Right hindlimb (tissue), 1 donor: ENCODE results near the gene ASCL1.

Experiments used
- DNase-seq: peaks from one replicate; pipeline ENCODE4 v3.0.0-alpha.2; 2018

ASCL1 gene

DNA sequence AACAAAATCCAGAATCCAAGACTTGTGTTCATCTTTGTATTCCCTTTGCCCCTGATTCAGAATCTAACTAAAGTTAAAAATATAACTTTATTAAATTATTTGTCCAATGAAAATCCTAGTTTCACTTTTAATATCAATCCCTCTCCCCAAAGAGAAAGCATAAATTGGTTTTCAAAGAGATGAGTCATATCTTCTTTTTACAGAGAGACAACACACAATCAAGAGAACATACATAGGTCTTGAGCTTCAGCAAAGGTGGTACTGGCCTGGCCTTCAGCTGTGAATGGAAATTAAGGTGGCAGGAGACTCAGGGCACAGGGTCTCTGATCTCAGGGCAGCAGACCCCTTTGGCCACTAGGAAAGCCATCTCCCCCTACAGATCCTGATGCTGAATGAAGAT lies 4.3 kb upstream of the ASCL1 start:
- no peak for DNase-seq

DNA sequence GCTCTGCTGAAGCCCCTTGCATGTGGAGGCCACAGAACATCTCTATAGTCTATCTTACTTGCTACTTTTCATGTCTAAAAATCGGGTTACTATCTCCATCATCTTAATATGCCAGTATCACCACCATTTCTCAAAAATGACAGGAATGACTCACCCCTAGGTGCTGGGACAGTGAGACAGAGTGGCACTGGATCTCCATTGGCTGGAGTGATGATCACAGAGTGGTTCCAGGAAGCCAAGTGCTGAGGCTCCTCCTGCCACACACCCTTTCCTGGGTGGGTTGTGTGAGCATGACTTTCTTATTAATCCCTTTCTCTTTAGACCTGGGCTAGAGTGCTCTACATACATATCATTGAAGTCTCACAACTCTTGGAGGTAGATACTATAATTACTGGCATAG lies 3.3 kb upstream of the ASCL1 start:
- no peak for DNase-seq

DNA sequence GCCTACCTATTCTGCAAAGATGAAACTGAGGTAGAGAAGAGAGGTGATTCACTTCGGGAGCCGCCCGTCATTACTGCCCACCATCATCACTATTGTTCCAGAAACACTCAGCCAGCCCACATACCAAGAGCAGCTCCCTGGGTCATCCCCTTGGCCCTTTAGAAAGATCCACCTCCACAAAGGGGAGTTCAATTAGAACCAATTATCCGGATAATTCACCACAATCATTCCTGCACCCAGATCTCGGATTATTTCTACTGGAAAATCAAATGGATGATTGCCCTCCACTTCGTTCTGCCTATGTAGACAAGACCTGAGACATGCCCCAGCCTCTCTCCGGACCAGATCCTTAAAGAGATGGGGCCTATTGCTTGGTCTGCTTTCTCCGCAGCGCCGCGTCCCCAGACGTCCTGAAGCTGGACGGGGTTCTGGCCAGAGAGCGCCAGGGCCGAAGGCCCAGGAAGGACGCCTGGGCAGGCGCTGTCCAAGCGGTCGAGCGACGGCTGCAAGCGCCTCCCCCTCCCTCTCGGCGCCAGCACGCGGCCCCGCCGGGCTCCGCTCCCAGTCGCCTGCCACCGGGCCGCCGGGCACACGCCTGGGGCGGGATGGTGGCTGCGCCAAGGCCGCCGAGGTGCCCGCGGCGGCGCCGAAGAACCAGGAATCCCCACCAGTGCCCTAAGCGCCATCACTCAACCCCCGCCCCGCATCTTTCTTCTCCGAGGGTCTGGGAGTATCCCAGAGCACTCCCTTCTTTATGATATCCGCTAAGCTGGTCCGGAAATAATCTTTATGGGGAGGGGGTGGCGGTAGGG lies 1.3 kb upstream of the ASCL1 start:
- DNase-seq = no peak

DNA sequence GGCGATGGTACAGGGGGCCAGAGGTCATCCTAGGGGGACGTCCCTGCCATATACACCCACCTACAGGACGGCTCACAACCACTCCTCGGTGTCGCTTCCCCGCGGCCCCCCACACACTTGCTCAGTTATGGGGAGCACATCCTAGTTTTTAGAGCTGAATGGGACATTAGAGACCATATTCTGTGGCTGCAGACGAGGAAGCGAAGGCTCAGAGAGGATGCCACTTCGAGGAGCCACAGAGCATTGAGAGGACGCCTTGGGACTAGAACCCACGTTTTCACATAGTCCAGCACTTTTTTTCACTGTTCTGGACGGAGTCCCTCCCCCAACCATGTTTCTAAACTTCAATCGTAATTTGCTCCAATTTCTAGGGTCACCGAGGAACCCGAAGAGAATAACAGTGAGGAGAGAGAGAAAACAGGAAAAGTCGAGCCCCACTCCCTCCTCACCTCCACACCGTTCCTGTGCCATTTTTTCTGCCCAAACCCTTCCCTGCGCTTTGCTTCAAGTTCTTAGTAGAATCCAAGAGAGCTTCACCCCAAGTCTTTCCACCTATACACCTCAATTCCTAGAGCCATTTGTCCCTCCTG lies 641 bp upstream of the ASCL1 start:
- no peak for DNase-seq

DNA sequence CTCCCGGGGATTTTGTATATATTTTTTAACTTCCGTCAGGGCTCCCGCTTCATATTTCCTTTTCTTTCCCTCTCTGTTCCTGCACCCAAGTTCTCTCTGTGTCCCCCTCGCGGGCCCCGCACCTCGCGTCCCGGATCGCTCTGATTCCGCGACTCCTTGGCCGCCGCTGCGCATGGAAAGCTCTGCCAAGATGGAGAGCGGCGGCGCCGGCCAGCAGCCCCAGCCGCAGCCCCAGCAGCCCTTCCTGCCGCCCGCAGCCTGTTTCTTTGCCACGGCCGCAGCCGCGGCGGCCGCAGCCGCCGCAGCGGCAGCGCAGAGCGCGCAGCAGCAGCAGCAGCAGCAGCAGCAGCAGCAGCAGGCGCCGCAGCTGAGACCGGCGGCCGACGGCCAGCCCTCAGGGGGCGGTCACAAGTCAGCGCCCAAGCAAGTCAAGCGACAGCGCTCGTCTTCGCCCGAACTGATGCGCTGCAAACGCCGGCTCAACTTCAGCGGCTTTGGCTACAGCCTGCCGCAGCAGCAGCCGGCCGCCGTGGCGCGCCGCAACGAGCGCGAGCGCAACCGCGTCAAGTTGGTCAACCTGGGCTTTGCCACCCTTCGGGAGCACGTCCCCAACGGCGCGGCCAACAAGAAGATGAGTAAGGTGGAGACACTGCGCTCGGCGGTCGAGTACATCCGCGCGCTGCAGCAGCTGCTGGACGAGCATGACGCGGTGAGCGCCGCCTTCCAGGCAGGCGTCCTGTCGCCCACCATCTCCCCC lies 777 bp downstream of the ASCL1 start:
- peak; percentile 51 for DNase-seq

DNA sequence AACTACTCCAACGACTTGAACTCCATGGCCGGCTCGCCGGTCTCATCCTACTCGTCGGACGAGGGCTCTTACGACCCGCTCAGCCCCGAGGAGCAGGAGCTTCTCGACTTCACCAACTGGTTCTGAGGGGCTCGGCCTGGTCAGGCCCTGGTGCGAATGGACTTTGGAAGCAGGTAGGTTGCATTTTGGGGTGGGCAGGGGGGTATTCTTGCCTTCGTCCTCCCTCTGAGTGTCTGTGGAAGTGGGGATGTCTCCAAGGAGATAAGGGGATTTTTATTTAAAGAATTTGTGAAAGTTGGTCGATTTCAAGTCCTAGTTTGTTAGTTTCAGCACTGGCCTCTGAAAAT lies 1.3 kb downstream of the ASCL1 start:
- no peak for DNase-seq

DNA sequence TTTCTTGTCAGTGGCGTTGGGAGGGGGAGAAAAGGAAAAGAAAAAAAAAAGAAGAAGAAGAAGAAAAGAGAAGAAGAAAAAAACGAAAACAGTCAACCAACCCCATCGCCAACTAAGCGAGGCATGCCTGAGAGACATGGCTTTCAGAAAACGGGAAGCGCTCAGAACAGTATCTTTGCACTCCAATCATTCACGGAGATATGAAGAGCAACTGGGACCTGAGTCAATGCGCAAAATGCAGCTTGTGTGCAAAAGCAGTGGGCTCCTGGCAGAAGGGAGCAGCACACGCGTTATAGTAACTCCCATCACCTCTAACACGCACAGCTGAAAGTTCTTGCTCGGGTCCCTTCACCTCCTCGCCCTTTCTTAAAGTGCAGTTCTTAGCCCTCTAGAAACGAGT lies 1.9 kb downstream of the ASCL1 start:
- no peak for DNase-seq

DNA sequence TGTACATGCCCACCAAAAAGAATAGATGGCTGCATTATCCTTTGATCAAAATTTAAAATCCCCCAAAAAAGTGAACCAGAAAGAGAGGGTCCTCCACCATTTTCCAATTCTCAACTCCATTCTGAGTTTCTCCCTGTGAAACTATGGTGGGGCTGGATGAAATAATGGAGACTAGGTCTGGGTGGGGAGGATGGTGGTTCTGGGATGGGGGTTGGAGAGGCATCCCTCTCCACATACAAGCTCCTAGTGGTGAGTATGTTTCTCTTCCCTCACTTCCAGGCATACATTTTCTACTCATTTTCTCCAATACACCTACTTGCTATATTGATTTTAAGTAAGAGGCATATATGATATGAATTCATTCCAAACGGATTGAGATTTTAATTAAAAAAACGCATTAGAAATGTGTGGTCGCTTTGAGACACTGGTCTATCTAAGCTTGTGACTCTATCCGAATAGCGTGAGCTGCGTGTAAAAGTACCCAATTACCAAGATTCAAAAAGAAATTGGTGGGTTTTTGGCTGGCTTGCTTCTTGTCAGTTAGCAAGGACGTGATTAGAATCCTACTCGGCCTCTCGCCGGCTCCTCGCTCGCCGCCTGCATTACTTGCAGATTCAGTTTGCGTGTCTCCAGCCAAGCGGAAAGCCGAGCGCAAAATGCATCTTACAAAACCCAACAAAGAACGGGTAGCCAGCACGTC lies 3.4 kb downstream of the ASCL1 start:
- no peak for DNase-seq

DNA sequence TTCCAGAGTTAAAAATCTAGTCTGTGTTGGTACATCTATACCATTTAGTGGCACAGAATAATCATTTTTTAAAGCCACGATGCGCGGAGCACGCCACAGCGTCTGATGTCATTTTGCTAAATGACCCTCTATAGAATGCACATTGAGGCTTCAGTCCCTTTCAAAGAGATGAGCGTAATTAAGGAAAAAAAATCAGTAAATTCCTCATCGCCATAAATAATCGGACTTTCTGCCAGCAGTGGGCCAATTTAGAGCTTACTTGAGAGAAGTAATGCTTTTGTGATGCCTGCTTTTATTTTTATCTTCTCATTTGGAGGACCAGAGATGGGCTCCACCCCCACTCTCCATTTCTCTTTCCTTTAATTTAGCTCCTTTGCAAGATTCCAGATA lies 4.0 kb downstream of the ASCL1 start:
- DNase-seq = no peak

DNA sequence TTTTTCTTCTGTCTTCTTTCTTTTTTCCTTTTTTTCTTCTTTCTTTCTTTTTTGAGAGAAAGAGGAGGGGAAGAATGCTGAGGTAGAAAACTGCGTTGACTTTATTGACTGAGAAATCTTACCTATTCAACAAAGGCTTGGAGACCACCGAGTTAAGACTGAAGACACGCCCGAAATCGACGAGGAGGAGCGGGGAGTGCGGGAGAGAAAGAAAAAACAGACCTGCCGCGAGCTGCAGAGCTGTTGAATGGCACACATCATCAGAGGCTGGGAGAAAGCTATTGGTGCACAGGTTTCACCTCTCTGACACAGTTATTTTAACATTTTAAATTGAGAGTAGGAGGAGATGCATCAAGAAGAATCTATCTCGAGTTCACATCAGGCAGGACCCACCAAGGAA lies 5.1 kb downstream of the ASCL1 start:
- DNase-seq = no peak

DNA sequence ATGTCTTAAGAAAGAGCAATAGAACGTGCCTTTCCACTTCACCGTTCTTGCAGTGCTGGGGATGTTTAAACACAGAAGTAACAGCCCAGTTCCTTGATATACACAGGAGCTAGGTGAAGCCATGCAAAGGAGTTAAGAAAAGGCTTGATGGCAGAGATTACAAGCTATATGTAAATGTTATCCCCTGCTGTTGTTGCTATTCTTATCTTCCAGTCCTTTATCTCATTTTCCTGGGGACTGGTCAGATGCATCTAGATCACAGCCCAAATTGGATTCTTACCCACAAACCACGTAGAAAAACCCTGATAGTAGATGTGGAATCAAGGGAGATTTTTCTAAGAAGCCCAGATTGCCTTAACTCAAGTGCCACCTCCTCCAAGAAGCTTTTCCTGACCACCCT lies 5.5 kb downstream of the ASCL1 start:
- DNase-seq = no peak

DNA sequence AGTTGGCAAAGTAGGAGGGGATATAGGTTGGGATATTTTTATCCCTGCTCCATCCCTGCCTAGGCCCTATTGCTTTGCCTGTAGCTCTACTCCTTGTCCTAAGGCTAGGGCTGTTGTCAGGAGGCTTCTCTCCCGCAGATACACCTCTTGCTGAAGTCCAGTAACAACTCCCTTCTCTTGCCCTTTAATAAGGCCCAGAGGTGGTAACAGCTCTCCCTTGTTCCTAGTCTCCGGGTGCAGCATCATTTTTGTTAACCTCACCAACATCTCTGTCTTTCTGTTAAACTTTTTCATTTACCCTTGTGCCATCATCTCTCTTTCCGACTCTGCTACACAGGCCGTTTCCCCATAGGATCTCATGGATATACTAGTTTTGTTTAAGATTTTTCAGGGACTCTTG lies 6.3 kb downstream of the ASCL1 start:
- no peak for DNase-seq

DNA sequence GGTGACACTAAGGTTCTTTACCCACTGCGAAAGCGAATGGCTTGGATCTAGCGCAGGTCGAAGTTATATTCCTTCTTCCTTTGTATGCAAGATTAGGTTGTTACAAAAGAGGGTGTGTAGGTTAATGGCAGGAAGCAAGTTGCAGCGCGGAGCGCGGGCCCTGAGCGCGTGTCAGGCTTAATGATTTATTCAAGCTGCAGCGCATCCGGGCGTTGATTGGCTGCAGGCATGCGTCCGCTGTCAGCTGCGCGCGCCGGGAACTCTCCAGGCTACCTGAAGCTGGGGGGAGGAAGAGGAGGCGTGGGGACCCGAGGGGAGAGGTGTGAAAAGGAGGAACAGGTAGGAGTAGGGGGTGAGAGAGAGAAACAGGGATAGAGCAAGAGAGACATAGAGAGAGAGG lies 7.4 kb downstream of the ASCL1 start:
- no peak for DNase-seq

DNA sequence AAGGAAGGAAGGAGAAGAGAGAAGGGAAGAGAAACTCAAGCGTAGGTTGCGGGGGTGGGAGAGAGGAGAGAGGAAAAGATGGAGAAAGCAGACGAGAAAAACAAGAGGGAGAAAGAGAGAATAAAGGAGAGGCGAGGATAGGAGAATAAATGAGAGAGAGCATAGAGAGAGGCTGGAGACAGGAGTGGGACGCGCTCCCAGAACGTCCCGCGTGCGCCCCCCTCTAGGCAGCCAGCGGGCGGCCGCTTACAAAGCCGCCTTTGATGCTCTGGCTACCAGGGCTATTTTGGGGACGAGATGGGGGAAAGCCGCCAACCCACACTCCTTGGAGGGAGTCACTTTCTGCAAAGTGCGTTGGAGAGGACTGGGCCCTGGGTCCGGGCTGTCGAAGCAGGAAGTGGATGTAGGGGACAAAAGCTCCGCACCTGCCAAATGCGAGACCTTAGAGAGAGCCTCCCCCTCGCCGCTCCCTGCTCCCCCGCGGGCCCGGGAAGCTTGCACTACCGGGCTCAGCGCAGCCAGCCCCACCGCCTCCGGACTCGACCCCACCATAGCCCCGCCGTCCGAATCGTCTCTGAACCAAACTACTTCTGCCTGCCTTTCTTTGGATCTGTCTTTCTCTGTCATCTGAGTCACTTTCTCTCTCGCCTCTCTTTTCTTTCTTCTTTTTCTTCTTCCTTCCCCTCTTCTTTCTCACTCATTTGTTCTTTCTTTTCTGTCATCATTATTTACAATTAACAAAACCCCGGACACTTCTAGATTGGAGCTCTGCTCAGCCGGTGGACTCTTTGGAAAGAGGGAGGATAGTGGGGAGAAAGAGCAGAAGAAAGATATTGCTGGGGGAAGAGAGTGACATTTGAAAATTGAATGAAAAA lies 8.0 kb downstream of the ASCL1 start:
- DNase-seq = no peak

DNA sequence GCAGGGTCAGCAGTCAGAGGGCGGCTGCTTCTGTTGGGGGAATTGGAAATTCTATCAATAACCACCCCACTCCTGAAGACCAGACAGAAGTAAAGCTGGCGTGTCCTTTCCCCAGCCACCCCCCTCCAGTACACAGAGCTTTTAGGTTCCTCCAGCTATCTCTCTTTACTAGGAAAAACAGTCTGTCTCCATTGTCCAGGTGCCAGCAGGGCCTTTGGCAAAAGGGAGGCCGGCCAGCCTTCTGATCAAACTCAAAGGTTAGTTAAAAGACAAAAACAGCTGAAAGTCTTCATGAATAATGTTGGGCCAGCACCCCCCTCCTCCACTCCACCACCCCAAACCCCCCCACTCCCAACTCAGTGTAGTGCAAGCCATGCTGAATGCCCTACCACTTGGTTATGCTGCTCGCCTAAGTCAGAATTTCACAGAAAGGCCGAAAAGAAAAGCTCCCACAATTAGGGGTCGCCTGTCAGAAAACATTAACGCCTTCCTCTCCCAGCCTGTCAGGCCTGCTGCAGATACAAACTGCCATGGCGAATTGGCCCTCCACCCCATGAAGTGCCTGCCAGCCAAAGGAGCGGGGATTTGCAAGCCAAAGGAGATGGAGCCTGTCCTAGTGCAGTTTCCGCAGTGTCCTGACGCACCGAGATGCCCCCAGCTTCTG lies 8.9 kb downstream of the ASCL1 start:
- DNase-seq = no peak

DNA sequence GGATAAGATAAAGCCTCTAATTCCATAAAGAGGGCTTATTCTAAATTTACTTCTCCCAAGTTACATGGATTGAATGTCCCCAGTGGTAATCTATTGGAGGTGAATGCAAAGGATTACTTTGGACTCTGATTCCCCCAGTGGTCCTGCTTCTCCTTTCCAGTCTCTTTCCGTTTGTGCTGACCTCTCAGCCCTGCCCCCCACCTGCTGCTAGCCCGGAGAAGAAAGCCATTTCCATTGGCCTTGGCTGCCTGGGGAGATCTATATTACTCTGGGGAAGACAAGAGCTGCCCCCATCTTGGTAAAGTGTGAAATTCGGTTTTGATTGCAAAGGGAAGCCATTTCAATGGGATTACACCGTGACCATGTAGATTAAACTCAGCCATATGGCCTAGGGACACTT lies 13.3 kb downstream of the ASCL1 start:
- DNase-seq = no peak

DNA sequence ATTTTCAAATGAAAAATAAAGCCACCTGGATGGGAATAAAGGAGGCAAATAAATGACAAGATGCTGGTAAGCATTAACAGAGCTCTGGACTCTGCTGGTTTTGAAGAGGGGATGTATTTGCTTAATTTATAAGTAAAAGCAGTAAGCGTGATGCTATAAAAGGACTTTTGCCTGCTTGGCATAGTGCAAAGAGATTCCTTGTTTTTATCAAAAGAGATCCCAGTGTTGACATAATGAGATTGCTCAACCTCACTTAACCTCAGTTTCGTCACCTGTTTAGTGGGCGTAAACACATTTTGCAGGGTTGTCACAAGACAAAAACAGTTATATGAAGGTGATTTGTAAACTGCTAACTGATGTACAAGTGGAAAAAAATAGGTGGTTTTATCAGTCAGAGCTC lies 13.8 kb downstream of the ASCL1 start:
- DNase-seq = no peak

DNA sequence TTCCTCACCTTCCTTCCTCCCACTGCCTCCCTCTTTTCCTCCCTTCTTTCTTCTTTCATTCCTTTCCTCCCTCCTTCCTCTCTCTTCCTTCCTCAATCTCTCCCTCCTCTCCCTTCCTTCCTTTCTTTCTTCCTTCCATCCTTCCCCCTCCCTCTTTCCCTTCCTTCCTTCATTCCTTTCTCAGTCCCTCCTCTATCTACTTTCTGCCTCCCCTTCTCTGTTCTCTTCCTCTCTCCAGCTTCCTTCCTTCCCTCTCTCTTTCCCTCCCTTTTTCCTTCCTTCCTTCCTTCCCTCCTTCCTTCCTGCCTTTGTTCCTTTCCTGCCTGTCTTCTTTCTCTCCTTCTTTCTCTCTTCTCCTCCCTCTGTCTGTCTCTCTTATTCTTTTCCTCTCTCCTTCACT lies 16.1 kb downstream of the ASCL1 start:
- no peak for DNase-seq

DNA sequence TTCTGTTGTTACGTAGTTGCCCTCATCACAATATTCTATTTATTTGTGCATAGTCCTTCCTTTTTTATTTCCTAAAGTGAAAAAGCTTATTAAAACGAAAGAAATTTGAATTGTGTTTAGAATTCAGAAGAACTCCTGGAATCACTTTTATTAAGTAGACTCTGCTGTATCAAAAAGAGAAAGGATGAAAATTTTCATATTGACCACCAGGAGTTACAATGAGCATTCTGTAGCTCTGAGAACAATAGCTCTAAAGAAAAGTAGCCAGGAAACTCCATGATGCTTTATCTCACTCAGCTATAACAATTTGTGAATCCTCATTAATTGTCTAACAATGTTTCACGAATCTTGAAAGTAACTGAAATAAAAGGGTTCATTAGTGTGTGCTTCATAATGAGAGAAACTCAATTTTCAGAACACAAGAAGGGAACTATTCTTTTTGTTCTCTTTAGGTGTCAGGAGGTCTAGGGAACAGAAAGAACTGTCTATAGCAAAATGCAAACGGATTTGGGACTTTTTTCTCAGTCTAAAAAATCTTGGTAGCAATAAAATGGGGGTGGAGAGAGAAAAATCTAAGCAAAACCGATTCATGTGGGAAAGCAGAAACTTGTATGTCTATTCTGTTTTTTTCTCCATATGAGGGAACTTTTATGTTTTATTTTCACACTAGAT lies 19.3 kb downstream of the ASCL1 start:
- no peak for DNase-seq

DNA sequence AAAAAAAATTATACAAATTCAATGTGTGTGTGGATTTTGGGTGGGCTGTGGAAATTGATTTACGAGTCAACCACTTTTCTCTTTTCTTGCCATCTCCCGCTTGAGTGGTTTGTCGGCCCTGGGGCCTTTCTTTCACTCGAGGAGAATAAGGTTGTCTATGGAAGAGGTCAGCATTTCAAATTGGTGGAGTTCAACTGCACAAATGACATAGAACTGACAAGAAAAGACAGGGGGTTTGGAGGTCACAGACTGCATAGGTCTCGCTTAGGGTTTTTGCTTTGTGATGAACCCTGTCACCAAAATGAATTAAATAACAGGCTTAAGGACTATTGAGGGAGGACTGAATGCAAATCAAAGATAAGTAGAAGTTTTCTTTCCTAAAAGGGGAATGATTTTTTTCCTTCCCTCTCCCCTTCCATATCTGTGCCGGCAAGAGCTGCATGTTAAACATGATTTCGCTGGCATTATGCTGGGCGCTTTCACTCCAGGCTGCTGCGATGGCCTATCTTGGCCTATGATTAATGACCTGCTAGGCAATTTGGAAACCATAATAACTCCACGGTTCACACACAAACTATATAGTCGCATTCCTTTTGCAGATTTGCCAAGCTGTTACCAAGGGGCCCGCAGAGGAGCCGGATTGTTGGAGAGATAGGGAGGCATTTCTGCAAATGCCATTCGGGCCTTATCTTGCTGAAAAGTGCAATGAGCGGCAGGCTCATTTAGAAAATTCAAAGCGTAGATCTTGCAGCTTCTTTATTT lies 20.7 kb downstream of the ASCL1 start:
- DNase-seq = no peak

DNA sequence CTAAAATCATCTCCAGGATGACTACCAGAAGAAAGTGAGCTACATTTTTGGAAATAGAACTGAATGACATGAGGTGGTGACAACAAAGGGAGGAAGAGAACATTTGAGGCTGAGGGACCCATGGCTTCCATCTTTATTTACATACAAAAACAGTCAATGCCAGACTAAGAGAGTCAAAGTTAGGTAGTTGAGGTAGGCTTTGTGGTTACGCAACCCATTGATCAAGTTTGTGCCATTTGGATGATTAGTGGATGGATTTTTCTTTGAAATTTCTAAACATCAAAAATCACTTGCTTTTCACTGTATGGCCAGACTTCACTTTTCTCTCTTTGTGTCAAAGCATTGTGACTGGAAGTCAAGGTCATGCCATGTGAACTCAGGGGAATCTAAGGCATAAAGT lies 22.9 kb downstream of the ASCL1 start:
- DNase-seq = no peak
